MCF 10A (cell line): Measurements from ENCODE around the gene OSBPL2. TPM values are rescaled to one million over a fixed set of nuclear protein-coding genes. Genes with fewer than 3 reads are reported as not detected.

Source experiments
- BruUV-seq: library from RNA; stranded (reverse); fragments of 400-500 nt; replicated peaks from 2 replicates; lab custom pipeline; 2021; lab: Mats Ljungman, UMichigan
- CTCF ChIA-PET: fragments of 300-600 bp; sonication (Branson Sonifier 250); formaldehyde crosslinking; extraction: SDS; loops from one replicate; lab custom pipeline; 2021; ENCODE audit warnings: antibody characterized with exemption, inconsistent platforms; lab: Yijun Ruan, JAX
- POLR2A ChIA-PET: fragments of 300-600, 350-650 bp; sonication (Branson Sonifier 250); formaldehyde crosslinking; extraction: SDS; loops from one replicate; lab custom pipeline; 2020; ENCODE audit warnings: antibody characterized with exemption, inconsistent platforms; lab: Yijun Ruan, JAX
- DNase-seq: peaks from one replicate; pipeline ENCODE4 v3.0.0-alpha.2; 2018; ENCODE audit not compliant: unreplicated experiment
- H3K27ac Mint-ChIP-seq: one replicate; pipeline ENCODE4 v1.8.0; 2022; ENCODE audit warnings: mild to moderate bottlenecking, low read depth, mixed read lengths; ENCODE audit not compliant: unreplicated experiment
- H3K27me3 Mint-ChIP-seq: one replicate; pipeline ENCODE4 v1.8.0; 2022; ENCODE audit warnings: mixed read lengths; ENCODE audit not compliant: insufficient read depth, unreplicated experiment
- H3K36me3 Mint-ChIP-seq: one replicate; pipeline ENCODE4 v1.8.0; 2022; ENCODE audit warnings: mild to moderate bottlenecking, moderate library complexity, mixed read lengths; ENCODE audit not compliant: insufficient read depth, unreplicated experiment
- H3K4me1 Mint-ChIP-seq: one replicate; pipeline ENCODE4 v1.8.0; 2022; ENCODE audit warnings: mixed read lengths; ENCODE audit not compliant: insufficient read depth, unreplicated experiment
- H3K4me3 Mint-ChIP-seq: one replicate; pipeline ENCODE4 v1.8.0; 2022; ENCODE audit warnings: mild to moderate bottlenecking, moderate library complexity, mixed read lengths; ENCODE audit not compliant: unreplicated experiment
- H3K9me3 Mint-ChIP-seq: one replicate; pipeline ENCODE4 v1.8.0; 2022; ENCODE audit warnings: mixed read lengths; ENCODE audit not compliant: unreplicated experiment
- intact Hi-C: fragments of 100-400 bp; cut with micrococcal nuclease; formaldehyde crosslinking; loops from 2 replicates; pipeline ENCODE4 v1.14.1; 2022
- total RNA-seq: library from RNA; stranded (reverse); gene quantifications from 2 replicates; pipeline ENCODE4 v1.2.3, GENCODE V29; 2022
- TF ChIP-seq, protein P1 (sequence below): fragments of 200-600 bp; IDR thresholded peaks from one replicate; pipeline ENCODE4 v1.8.0; 2022; ENCODE audit warnings: antibody characterized with exemption, mild to moderate bottlenecking; ENCODE audit not compliant: unreplicated experiment

OSBPL2 gene
- total RNA-seq, 1 experiment from 2014 or later: 38.8 TPM

- ChIA-PET POLR2A (interaction anchor here (0.7 kb wide), 2 partner anchors 10 to 44 kb away, joined by 3 read pairs; no protein-coding TSS in a partner anchor), CTCF (interaction anchor here (0.5 to 1.0 kb wide), 4 partner anchors 9 to 33 kb away, joined by 3 to 5 read pairs (median 4); no protein-coding TSS in a partner anchor)
- no peak overlapping the region for H3K27ac Mint-ChIP-seq
- BruUV-seq: no TSS peak
- H3K27me3 Mint-ChIP-seq: no peaks in the 10 kb centered on the region
- TF ChIP-seq, protein P1, sequence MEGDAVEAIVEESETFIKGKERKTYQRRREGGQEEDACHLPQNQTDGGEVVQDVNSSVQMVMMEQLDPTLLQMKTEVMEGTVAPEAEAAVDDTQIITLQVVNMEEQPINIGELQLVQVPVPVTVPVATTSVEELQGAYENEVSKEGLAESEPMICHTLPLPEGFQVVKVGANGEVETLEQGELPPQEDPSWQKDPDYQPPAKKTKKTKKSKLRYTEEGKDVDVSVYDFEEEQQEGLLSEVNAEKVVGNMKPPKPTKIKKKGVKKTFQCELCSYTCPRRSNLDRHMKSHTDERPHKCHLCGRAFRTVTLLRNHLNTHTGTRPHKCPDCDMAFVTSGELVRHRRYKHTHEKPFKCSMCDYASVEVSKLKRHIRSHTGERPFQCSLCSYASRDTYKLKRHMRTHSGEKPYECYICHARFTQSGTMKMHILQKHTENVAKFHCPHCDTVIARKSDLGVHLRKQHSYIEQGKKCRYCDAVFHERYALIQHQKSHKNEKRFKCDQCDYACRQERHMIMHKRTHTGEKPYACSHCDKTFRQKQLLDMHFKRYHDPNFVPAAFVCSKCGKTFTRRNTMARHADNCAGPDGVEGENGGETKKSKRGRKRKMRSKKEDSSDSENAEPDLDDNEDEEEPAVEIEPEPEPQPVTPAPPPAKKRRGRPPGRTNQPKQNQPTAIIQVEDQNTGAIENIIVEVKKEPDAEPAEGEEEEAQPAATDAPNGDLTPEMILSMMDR: no peak
- intact Hi-C loops: no loop called here
- no peak overlapping the region for H3K4me3 Mint-ChIP-seq
- DNase-seq: no peak
- no peaks in the 10 kb centered on the region for H3K4me1 Mint-ChIP-seq
- H3K9me3 Mint-ChIP-seq: no peaks in the 10 kb centered on the region
- H3K36me3 Mint-ChIP-seq: peaks cover 76% of the 10 kb centered on the region
Observed at GRCh38 chr20:62333820-62334595, 95.7 kb downstream of the OSBPL2 start.

GRCh38 chr20:62334881-62335280 lies 96.6 kb downstream of the OSBPL2 start:
- POLR2A ChIA-PET: no interaction called here
- no peak overlapping the region for H3K27ac Mint-ChIP-seq

DNA sequence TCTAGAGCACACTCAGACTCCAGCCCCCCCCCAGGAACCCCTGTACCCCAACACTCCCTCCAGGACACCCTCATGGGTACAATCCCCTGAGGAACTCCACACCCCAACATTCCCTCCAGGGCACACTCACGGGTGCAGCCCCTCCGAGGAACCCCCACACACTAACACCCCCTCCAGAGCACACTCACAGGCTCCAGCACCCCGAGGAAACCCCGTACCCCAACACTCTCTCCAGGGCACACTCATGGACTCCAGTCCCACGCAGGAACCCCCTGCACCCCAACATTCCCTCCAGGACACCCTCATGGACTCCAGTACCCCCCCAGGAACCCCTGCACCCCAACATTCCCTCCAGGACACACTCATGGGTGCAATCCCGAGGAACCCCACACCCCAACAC lies 97.2 kb downstream of the OSBPL2 start:
- CTCF ChIA-PET: no interaction called here
- TF ChIP-seq, protein P1: no peak
- no peak for DNase-seq
- POLR2A ChIA-PET: no interaction called here
- no peak overlapping the region for H3K4me3 Mint-ChIP-seq
- H3K9me3 Mint-ChIP-seq: no peaks in the 10 kb centered on the region
- intact Hi-C loops: no loop called here
- H3K27ac Mint-ChIP-seq: no peak overlapping the region
- no peaks in the 10 kb centered on the region for H3K4me1 Mint-ChIP-seq
- peaks cover 80% of the 10 kb centered on the region for H3K36me3 Mint-ChIP-seq
- no TSS peak for BruUV-seq
- H3K27me3 Mint-ChIP-seq: no peaks in the 10 kb centered on the region

More at GRCh38 chr20:62334881-62335280, 96.6 kb downstream of the OSBPL2 start:
- intact Hi-C loops: no loop called here
- TF ChIP-seq, protein P1: no peak
- no peak for DNase-seq
- Mint-ChIP-seq H3K9me3 (no peaks in the 10 kb centered on the region), H3K4me3 (no peak overlapping the region), H3K4me1 (no peaks in the 10 kb centered on the region), H3K36me3 (peaks cover 80% of the 10 kb centered on the region), H3K27me3 (no peaks in the 10 kb centered on the region)
- CTCF ChIA-PET: interaction anchor here (0.6 to 1.0 kb wide), 2 partner anchors 9 to 34 kb away, joined by 3 read pairs; no protein-coding TSS in a partner anchor
- BruUV-seq: no TSS peak

DNA sequence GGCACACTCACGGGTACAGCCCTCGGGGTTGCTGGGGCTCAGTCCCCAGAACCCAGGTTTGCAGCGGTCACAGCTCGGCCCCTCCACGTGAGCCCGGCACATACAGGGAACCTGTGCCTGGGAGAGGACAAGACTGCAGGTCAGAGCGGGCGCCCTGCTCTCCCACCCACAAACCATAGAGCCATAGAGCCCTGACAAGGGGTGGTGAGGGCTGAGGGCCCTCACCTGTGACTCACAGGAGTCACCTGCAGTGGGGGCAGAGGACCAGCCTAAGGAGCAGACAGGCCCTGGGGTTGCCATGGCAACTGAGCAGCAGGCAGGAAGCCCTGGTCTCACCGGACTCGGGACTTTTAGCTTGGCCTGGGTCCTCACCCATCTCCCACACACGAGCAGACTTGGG lies 98.0 kb downstream of the OSBPL2 start:
- TF ChIP-seq, protein P1: no peak
- Mint-ChIP-seq H3K9me3 (no peaks in the 10 kb centered on the region), H3K4me3 (no peak overlapping the region), H3K27me3 (no peaks in the 10 kb centered on the region), H3K36me3 (peaks cover 80% of the 10 kb centered on the region), H3K27ac (no peak overlapping the region), H3K4me1 (no peaks in the 10 kb centered on the region)
- DNase-seq: no peak
- intact Hi-C loops: no loop called here
- POLR2A ChIA-PET: interaction anchor here (0.6 kb wide), 3 partner anchors 31 to 49 kb away, joined by 3 read pairs; partner anchors contain the start of gene LAMA5
- BruUV-seq: no TSS peak
- CTCF ChIA-PET: interaction anchor here (0.6 kb wide), 1 partner anchor 133 kb away, joined by 3 read pairs; no protein-coding TSS in a partner anchor
